HepG2 (cell line): Measurements from ENCODE around the gene APC2. TPM values are rescaled to one million over a fixed set of nuclear protein-coding genes. Genes with fewer than 3 reads are reported as not detected.

Source experiments
- FOXA1 ChIP-seq, 2 experiments: fragments of 450-650 bp in 1 of 2; sonication (generic) in 1 of 2; formaldehyde crosslinking in 1 of 2; IDR thresholded peaks; 2 replicates each; pipeline versions ENCODE4 v1.4.0 to v1.6.1; 2016 to 2020; ENCODE audit warnings: missing genetic modification reagents in 1 of 2
- GLMP ChIP-seq: sonication (generic); formaldehyde crosslinking; IDR thresholded peaks from 2 replicates; pipeline ENCODE4 v1.9.0; 2021; ENCODE audit warnings: missing genetic modification reagents, mild to moderate bottlenecking, borderline replicate concordance
- GZF1 ChIP-seq: sonication (generic); formaldehyde crosslinking; IDR thresholded peaks from 2 replicates; pipeline ENCODE4 v1.5.1; 2020; ENCODE audit warnings: mild to moderate bottlenecking, missing genetic modification reagents
- HOMEZ ChIP-seq: IDR thresholded peaks from 2 replicates; pipeline ENCODE4 v1.6.1; 2016; ENCODE audit warnings: low read depth
- POLR2AphosphoS5 ChIP-seq: IDR thresholded peaks from 2 replicates; pipeline ENCODE4 v1.6.1; 2012; ENCODE audit warnings: low read depth, low read length
- SIN3A ChIP-seq: IDR thresholded peaks from 2 replicates; pipeline ENCODE4 v1.6.1; 2011; ENCODE audit warnings: low read depth, mild to moderate bottlenecking, control low read depth, low read length, borderline replicate concordance
- SRY ChIP-seq: sonication (generic); formaldehyde crosslinking; IDR thresholded peaks from 2 replicates; pipeline ENCODE4 v1.8.0; 2022; ENCODE audit warnings: mild to moderate bottlenecking, missing genetic modification reagents
- ZFP36 ChIP-seq: fragments of 150-350 bp; IDR thresholded peaks from 2 replicates; pipeline ENCODE4 v1.6.1; 2018; ENCODE audit warnings: borderline replicate concordance, low read length, low read depth; ENCODE audit not compliant: partially characterized antibody
- ZMAT5 ChIP-seq: sonication (generic); formaldehyde crosslinking; IDR thresholded peaks from 2 replicates; pipeline ENCODE4 v1.5.0; 2020; ENCODE audit warnings: mild to moderate bottlenecking, low read depth, missing genetic modification reagents, borderline replicate concordance
- ZNF180 ChIP-seq: sonication (generic); formaldehyde crosslinking; IDR thresholded peaks from 2 replicates; pipeline ENCODE4 v1.4.0; 2020; ENCODE audit warnings: low read depth, missing genetic modification reagents, borderline replicate concordance
- ZNF646 ChIP-seq: sonication (generic); formaldehyde crosslinking; IDR thresholded peaks from 2 replicates; pipeline ENCODE4 v1.9.0; 2021; ENCODE audit warnings: mild to moderate bottlenecking, missing genetic modification reagents
- ZNF841 ChIP-seq: sonication (generic); formaldehyde crosslinking; IDR thresholded peaks from 2 replicates; pipeline ENCODE4 v1.8.1; 2023; ENCODE audit warnings: missing genetic modification reagents, borderline replicate concordance
- polyA plus RNA-seq, 8 experiments: library from polyadenylated mRNA; depleted of rRNA in 3 of 8; stranded (reverse) in 7 of 8; unstranded in 1 of 8; fragments of >200 nt; fragmentation: Illumina TruSeq in 4 of 8; extraction: Trizol in 4 of 8; gene quantifications; 2 replicates each; pipeline versions ENCODE4 v1.2.1 to v1.2.3, GENCODE V29; 2011 to 2016; ENCODE audit warnings: low read depth in 4 of 8, missing spikeins in 1 of 8, mixed read lengths in 1 of 8; ENCODE audit not compliant: insufficient read depth in 1 of 8
- total RNA-seq, 5 experiments: library from RNA; depleted of rRNA; stranded (reverse); fragments of >200 nt; fragmentation: Illumina TruSeq; extraction: Trizol; gene quantifications; 2 replicates each; pipeline ENCODE4 v1.2.3, GENCODE V29; 2016; ENCODE audit warnings: low read depth in 1 of 5
- TF ChIP-seq, protein P1 (sequence below): sonication (generic); formaldehyde crosslinking; IDR thresholded peaks from 2 replicates; pipeline ENCODE4 v1.4.0; 2020; ENCODE audit warnings: mild to moderate bottlenecking, low read depth, missing genetic modification reagents

Gene APC2
- total and polyA plus RNA-seq, 2 of the 13 experiments (the other 11 are each of a cell fraction or from before 2014, with no cell fraction given) = 0.08 to 0.22 TPM

DNA sequence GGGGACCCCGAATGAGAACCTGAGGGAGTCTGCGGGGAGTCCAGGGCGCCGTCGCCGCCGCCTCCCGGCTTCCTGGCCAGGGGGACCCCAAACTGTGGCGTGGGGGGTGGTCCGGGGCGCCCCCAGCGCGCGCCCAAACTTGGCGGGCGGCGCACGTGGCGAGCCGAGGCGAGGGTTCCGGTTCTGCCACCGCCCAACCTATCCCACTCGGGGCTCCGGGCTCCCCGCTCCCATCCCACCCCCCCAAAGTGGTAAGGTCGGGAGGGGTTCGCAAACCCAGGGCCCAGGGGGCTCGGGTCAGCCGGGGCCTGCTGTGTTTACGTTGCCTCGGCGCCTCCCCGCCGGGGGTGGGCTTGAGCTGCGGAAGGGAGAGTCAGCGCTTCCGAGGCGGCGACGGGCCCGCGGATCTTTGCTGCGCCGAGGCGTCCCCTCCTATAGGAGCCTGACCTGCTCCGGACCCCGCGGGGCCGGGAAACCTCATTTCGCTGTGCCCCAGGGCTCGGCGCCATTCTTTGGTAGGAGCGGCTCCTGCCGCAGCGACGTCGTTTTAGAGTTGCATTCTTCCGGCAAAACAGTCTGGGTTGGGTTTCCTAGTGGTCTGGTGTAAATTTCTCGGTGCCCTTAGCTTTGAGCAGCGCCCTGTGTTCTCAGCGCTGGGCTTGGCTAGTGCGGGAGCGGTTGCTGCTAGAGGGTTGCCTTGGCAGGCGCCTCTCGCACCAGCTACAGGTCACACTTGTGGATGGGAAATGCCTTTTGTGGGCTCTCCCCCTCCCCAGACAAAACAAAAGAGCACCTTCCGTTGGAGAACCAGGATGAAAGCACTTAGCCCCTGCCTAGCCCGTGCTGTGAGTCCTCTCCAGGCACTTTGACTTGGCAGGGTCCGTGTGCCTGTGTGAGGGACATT lies 41.4 kb upstream of the APC2 start (continued):
- TF ChIP-seq SIN3A (0 out of 2 replicates have a peak, but pooled peaks have one; percentile 10), ZMAT5 (CRISPR knock-in tag) (no peak), ZNF180 (no peak), ZNF646 (CRISPR knock-in tag) (no peak), POLR2AphosphoS5 (no peak), ZNF841 (CRISPR knock-in tag) (no peak), FOXA1 (IDR thresholded peaks at IDR 0.05) (no peak), FOXA1 (CRISPR knock-in tag; IDR thresholded peaks at IDR 0.05) (peak; percentile 30; the same call in 1 of the 2 replicates), GZF1 (CRISPR knock-in tag) (no peak), SRY (CRISPR knock-in tag) (peak; percentile 68; the same call in 1 of the 2 replicates), ZFP36 (no peak), HOMEZ (CRISPR knock-in tag) (no peak), GLMP (CRISPR knock-in tag) (no peak)
- TF ChIP-seq, protein P1, sequence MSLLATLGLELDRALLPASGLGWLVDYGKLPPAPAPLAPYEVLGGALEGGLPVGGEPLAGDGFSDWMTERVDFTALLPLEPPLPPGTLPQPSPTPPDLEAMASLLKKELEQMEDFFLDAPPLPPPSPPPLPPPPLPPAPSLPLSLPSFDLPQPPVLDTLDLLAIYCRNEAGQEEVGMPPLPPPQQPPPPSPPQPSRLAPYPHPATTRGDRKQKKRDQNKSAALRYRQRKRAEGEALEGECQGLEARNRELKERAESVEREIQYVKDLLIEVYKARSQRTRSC = no peak
